ENCODE data around the gene SCD.

SCD gene

GRCh38 chr10:100392686-100393003, 45.6 kb downstream of the SCD start:
- Histone ChIP-seq H3K27me3 (replicated peaks; ENCODE audit: control insufficient read depth, insufficient read depth, low read length, poor library complexity, severe bottlenecking) (no peaks in the 10 kb centered on the region), H3K9me3 (ENCODE audit: control insufficient read depth, low read length) (no peaks in the 10 kb centered on the region), H3K4me3 (ENCODE audit: insufficient read depth, low read depth, low read length, poor library complexity, severe bottlenecking) (no peak overlapping the region), H3K4me1 (ENCODE audit: control insufficient read depth, insufficient read depth, low read length, poor library complexity, severe bottlenecking) (no peaks in the 10 kb centered on the region), H3K27ac (ENCODE audit: insufficient read depth, low read length, poor library complexity, severe bottlenecking) (no peak overlapping the region), H3K36me3 (ENCODE audit: control insufficient read depth, insufficient read depth, low read length) (no peaks in the 10 kb centered on the region)
- DNase-seq: no peak

GRCh38 chr10:100395626-100396025, 48.6 kb downstream of the SCD start:
- no peaks in the 10 kb centered on the region for H3K9me3 ChIP-seq (ENCODE audit: control insufficient read depth, low read length)
- no peaks in the 10 kb centered on the region for H3K36me3 ChIP-seq (ENCODE audit: control insufficient read depth, insufficient read depth, low read length)
- DNase-seq: no peak
- no peaks in the 10 kb centered on the region for H3K4me1 ChIP-seq (ENCODE audit: control insufficient read depth, insufficient read depth, low read length, poor library complexity, severe bottlenecking)
- no peaks in the 10 kb centered on the region for H3K27me3 ChIP-seq (replicated peaks; ENCODE audit: control insufficient read depth, insufficient read depth, low read length, poor library complexity, severe bottlenecking)
- H3K27ac ChIP-seq (ENCODE audit: insufficient read depth, low read length, poor library complexity, severe bottlenecking): no peak overlapping the region
- H3K4me3 ChIP-seq (ENCODE audit: insufficient read depth, low read depth, low read length, poor library complexity, severe bottlenecking): no peak overlapping the region

DNA sequence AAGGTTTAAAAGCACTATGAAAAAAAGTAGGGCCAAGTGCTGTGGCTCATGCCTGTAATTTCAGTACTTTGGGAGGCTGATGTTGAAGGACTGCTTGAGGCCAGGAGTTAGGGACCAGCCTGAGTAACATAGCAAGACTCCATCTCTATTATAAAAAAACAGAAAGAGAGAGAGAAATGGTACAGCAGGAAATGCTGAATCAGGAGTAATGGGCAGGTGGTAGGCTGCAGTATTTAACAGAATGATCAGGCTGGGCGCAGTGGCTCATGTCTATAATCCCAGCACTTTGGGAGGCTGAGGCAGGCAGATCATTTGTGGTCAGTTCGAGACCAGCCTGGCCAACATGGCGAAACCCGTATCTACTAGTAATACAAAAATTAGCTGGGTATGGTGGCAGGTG, 49.6 kb downstream of the SCD start:
- DNase-seq: no peak
- H3K9me3 ChIP-seq (ENCODE audit: control insufficient read depth, low read length): no peaks in the 10 kb centered on the region
- H3K27me3 ChIP-seq (replicated peaks; ENCODE audit: control insufficient read depth, insufficient read depth, low read length, poor library complexity, severe bottlenecking): no peaks in the 10 kb centered on the region
- H3K4me3 ChIP-seq (ENCODE audit: insufficient read depth, low read depth, low read length, poor library complexity, severe bottlenecking): no peak overlapping the region
- H3K4me1 ChIP-seq (ENCODE audit: control insufficient read depth, insufficient read depth, low read length, poor library complexity, severe bottlenecking): no peaks in the 10 kb centered on the region
- no peak overlapping the region for H3K27ac ChIP-seq (ENCODE audit: insufficient read depth, low read length, poor library complexity, severe bottlenecking)
- no peaks in the 10 kb centered on the region for H3K36me3 ChIP-seq (ENCODE audit: control insufficient read depth, insufficient read depth, low read length)

- H3K4me3 ChIP-seq (ENCODE audit: insufficient read depth, low read depth, low read length, poor library complexity, severe bottlenecking): no peak overlapping the region
- no peaks in the 10 kb centered on the region for H3K36me3 ChIP-seq (ENCODE audit: control insufficient read depth, insufficient read depth, low read length)
- no peak for DNase-seq
- H3K27ac ChIP-seq (ENCODE audit: insufficient read depth, low read length, poor library complexity, severe bottlenecking): no peak overlapping the region
- H3K9me3 ChIP-seq (ENCODE audit: control insufficient read depth, low read length): no peaks in the 10 kb centered on the region
- no peaks in the 10 kb centered on the region for H3K4me1 ChIP-seq (ENCODE audit: control insufficient read depth, insufficient read depth, low read length, poor library complexity, severe bottlenecking)
- H3K27me3 ChIP-seq (replicated peaks; ENCODE audit: control insufficient read depth, insufficient read depth, low read length, poor library complexity, severe bottlenecking): no peaks in the 10 kb centered on the region
Measured at GRCh38 chr10:100401631-100402328, 54.7 kb downstream of the SCD start.

GRCh38 chr10:100403734-100404133, 56.7 kb downstream of the SCD start:
- no peaks in the 10 kb centered on the region for H3K9me3 ChIP-seq (ENCODE audit: control insufficient read depth, low read length)
- H3K36me3 ChIP-seq (ENCODE audit: control insufficient read depth, insufficient read depth, low read length): no peaks in the 10 kb centered on the region
- H3K4me1 ChIP-seq (ENCODE audit: control insufficient read depth, insufficient read depth, low read length, poor library complexity, severe bottlenecking): no peaks in the 10 kb centered on the region
- no peak overlapping the region for H3K4me3 ChIP-seq (ENCODE audit: insufficient read depth, low read depth, low read length, poor library complexity, severe bottlenecking)
- no peaks in the 10 kb centered on the region for H3K27me3 ChIP-seq (replicated peaks; ENCODE audit: control insufficient read depth, insufficient read depth, low read length, poor library complexity, severe bottlenecking)
- H3K27ac ChIP-seq (ENCODE audit: insufficient read depth, low read length, poor library complexity, severe bottlenecking): no peak overlapping the region
- DNase-seq: no peak

- Histone ChIP-seq H3K4me1 (ENCODE audit: control insufficient read depth, insufficient read depth, low read length, poor library complexity, severe bottlenecking) (no peaks in the 10 kb centered on the region), H3K27ac (ENCODE audit: insufficient read depth, low read length, poor library complexity, severe bottlenecking) (no peak overlapping the region), H3K9me3 (ENCODE audit: control insufficient read depth, low read length) (no peaks in the 10 kb centered on the region), H3K27me3 (replicated peaks; ENCODE audit: control insufficient read depth, insufficient read depth, low read length, poor library complexity, severe bottlenecking) (no peaks in the 10 kb centered on the region), H3K36me3 (ENCODE audit: control insufficient read depth, insufficient read depth, low read length) (no peaks in the 10 kb centered on the region), H3K4me3 (ENCODE audit: insufficient read depth, low read depth, low read length, poor library complexity, severe bottlenecking) (no peak overlapping the region)
- DNase-seq: no peak
Measured at GRCh38 chr10:100413173-100413572, 66.1 kb downstream of the SCD start.

All from effector memory CD4-positive, alpha-beta T cell (primary cell).